ENCODE results near the gene TIMM50. TPM values are rescaled to one million over a fixed set of nuclear protein-coding genes. Genes with fewer than 3 reads are reported as not detected.

TIMM50 gene
- total RNA-seq, 1 donor from 2014 or later, result 43.6 TPM

- DNase-seq (ENCODE audit: low read depth), result no peak
Observed at GRCh38 chr19:39500543-39500942, 19.9 kb downstream of the TIMM50 start.

- DNase-seq (ENCODE audit: low read depth), result no peak
Observed at GRCh38 chr19:39501340-39501739, 20.7 kb downstream of the TIMM50 start.

- peak; percentile 16 for DNase-seq (ENCODE audit: low read depth)
Observed at GRCh38 chr19:39502640-39503417, 22.2 kb downstream of the TIMM50 start.

GRCh38 chr19:39506598-39506943 is 25.9 kb downstream of the TIMM50 start:
- DNase-seq (ENCODE audit: low read depth), result no peak

GRCh38 chr19:39506944-39507714 is 26.5 kb downstream of the TIMM50 start:
- no peak for DNase-seq (ENCODE audit: low read depth)

GRCh38 chr19:39507715-39508364 is 27.2 kb downstream of the TIMM50 start:
- no peak for DNase-seq (ENCODE audit: low read depth)

GRCh38 chr19:39508629-39509028 is 28.0 kb downstream of the TIMM50 start:
- no peak for DNase-seq (ENCODE audit: low read depth)

GRCh38 chr19:39509233-39509632 is 28.6 kb downstream of the TIMM50 start:
- no peak for DNase-seq (ENCODE audit: low read depth)

- no peak for DNase-seq (ENCODE audit: low read depth)
Observed at GRCh38 chr19:39512988-39513387, 32.4 kb downstream of the TIMM50 start.

GRCh38 chr19:39514840-39515550 is 34.4 kb downstream of the TIMM50 start, which contains the start of gene SELENOV:
SELENOV (plus strand) TSS chr19:39515139; CDS start chr19:39515213, 74 bp downstream.
- no peak for DNase-seq (ENCODE audit: low read depth)

GRCh38 chr19:39515551-39516191 is 35.0 kb downstream of the TIMM50 start:
- no peak for DNase-seq (ENCODE audit: low read depth)

GRCh38 chr19:39516270-39516669 is 35.6 kb downstream of the TIMM50 start:
- no peak for DNase-seq (ENCODE audit: low read depth)

- no peak for DNase-seq (ENCODE audit: low read depth)
Observed at GRCh38 chr19:39517432-39517831, 36.8 kb downstream of the TIMM50 start.

- no peak for DNase-seq (ENCODE audit: low read depth)
Observed at GRCh38 chr19:39518458-39518857, 37.8 kb downstream of the TIMM50 start.

GRCh38 chr19:39518975-39519374 is 38.3 kb downstream of the TIMM50 start:
- no peak for DNase-seq (ENCODE audit: low read depth)

- no peak for DNase-seq (ENCODE audit: low read depth)
Observed at GRCh38 chr19:39520541-39521484, 40.2 kb downstream of the TIMM50 start.

- DNase-seq (ENCODE audit: low read depth), result no peak
Observed at GRCh38 chr19:39524495-39524894, 43.9 kb downstream of the TIMM50 start.

- DNase-seq (ENCODE audit: low read depth), result no peak
Observed at GRCh38 chr19:39525205-39525604, 44.6 kb downstream of the TIMM50 start.

GRCh38 chr19:39531834-39532232 is 51.2 kb downstream of the TIMM50 start:
- DNase-seq (ENCODE audit: low read depth), result no peak
